HG03097 (cell line): Measurements from ENCODE around the gene ABCC1.
"Not testable (repeated sequence)": the region's sequence is repeated elsewhere in the genome, so short reads cannot be mapped to it uniquely, and the experiment has no call there.

Source experiments
- ATAC-seq: cut with Tn5 transposase; IDR thresholded peaks from one replicate; pipeline ENCODE4 v1.9.1; 2021; ENCODE audit not compliant: unreplicated experiment, low FRiP score

ABCC1 gene

GRCh38 chr16:16148755-16149154 lies 199.3 kb downstream of the ABCC1 start:
- no peak for ATAC-seq

- no peak for ATAC-seq
Observed at GRCh38 chr16:16149710-16150116, 200.3 kb downstream of the ABCC1 start.

GRCh38 chr16:16150117-16150877 lies 200.9 kb downstream of the ABCC1 start:
- no peak for ATAC-seq

GRCh38 chr16:16150878-16151152 lies 201.4 kb downstream of the ABCC1 start:
- ATAC-seq = no peak

- no peak for ATAC-seq
Observed at GRCh38 chr16:16151315-16151714, 201.9 kb downstream of the ABCC1 start.

GRCh38 chr16:16153000-16153399 lies 203.6 kb downstream of the ABCC1 start:
- ATAC-seq = not testable (repeated sequence)

- no peak for ATAC-seq
Observed at GRCh38 chr16:16154281-16154951, 205.0 kb downstream of the ABCC1 start.

- ATAC-seq = no peak
Observed at GRCh38 chr16:16155234-16155633, 205.8 kb downstream of the ABCC1 start.

GRCh38 chr16:16157166-16157565 lies 207.8 kb downstream of the ABCC1 start:
- no peak for ATAC-seq

GRCh38 chr16:16158082-16158658 lies 208.8 kb downstream of the ABCC1 start:
- ATAC-seq = no peak

- no peak for ATAC-seq
Observed at GRCh38 chr16:16158741-16159374, 209.4 kb downstream of the ABCC1 start.

- no peak for ATAC-seq
Observed at GRCh38 chr16:16159662-16160061, 210.2 kb downstream of the ABCC1 start.

- ATAC-seq = no peak
Observed at GRCh38 chr16:16161319-16161718, 211.9 kb downstream of the ABCC1 start.

GRCh38 chr16:16161840-16162239 lies 212.4 kb downstream of the ABCC1 start:
- not testable (repeated sequence) for ATAC-seq

GRCh38 chr16:16162591-16162990 lies 213.2 kb downstream of the ABCC1 start:
- no peak for ATAC-seq

- no peak for ATAC-seq
Observed at GRCh38 chr16:16163109-16163508, 213.7 kb downstream of the ABCC1 start.

- ATAC-seq = no peak
Observed at GRCh38 chr16:16163571-16163970, 214.2 kb downstream of the ABCC1 start.

GRCh38 chr16:16164243-16164642 lies 214.8 kb downstream of the ABCC1 start:
- ATAC-seq = no peak

GRCh38 chr16:16166085-16166484 lies 216.7 kb downstream of the ABCC1 start:
- ATAC-seq = no peak

- ATAC-seq = no peak
Observed at GRCh38 chr16:16166949-16167348, 217.5 kb downstream of the ABCC1 start.

- ATAC-seq = no peak
Observed at GRCh38 chr16:16167927-16168326, 218.5 kb downstream of the ABCC1 start.

GRCh38 chr16:16168431-16168830 lies 219.0 kb downstream of the ABCC1 start:
- ATAC-seq = no peak
